Measurements from ENCODE around the gene IFNL3.

IFNL3 gene

GRCh38 chr19:39200066-39200802 lies 44.6 kb downstream of the IFNL3 start:
- peaks cover 62% of the 10 kb centered on the region for H3K27me3 ChIP-seq (ENCODE audit: insufficient read depth, poor library complexity, severe bottlenecking)
- no peak overlapping the region for H3K4me3 ChIP-seq (replicated peaks; ENCODE audit: insufficient read depth, low read length)
- H3K27ac ChIP-seq (replicated peaks) = no peak overlapping the region
- DNase-seq (ENCODE audit: low read depth in 1 of 2, low spot score in 1 of 2) = no peak
- no peak for TF ChIP-seq CTCF (IDR thresholded peaks at IDR 0.05; ENCODE audit: insufficient read depth, low read length)
- TF ChIP-seq POLR2AphosphoS5 (IDR thresholded peaks at IDR 0.05; ENCODE audit: low read depth) = no peak
- TF ChIP-seq SPI1 (IDR thresholded peaks at IDR 0.05; ENCODE audit: borderline replicate concordance, low read depth) = no peak
- TF ChIP-seq REST (IDR thresholded peaks at IDR 0.05; ENCODE audit: insufficient replicate concordance, low read depth) = no peak
- TF ChIP-seq GABPA (IDR thresholded peaks at IDR 0.05; ENCODE audit: low read depth) = no peak

- Histone ChIP-seq H3K4me3 (replicated peaks; ENCODE audit: insufficient read depth, low read length) (no peak overlapping the region), H3K27me3 (ENCODE audit: insufficient read depth, poor library complexity, severe bottlenecking) (peaks cover 59% of the 10 kb centered on the region), H3K27ac (replicated peaks) (no peak overlapping the region)
- TF ChIP-seq REST (IDR thresholded peaks at IDR 0.05; ENCODE audit: insufficient replicate concordance, low read depth) = no peak
- TF ChIP-seq POLR2AphosphoS5 (IDR thresholded peaks at IDR 0.05; ENCODE audit: low read depth) = no peak
- TF ChIP-seq GABPA (IDR thresholded peaks at IDR 0.05; ENCODE audit: low read depth) = no peak
- TF ChIP-seq SPI1 (IDR thresholded peaks at IDR 0.05; ENCODE audit: borderline replicate concordance, low read depth) = no peak
- no peak for TF ChIP-seq CTCF (IDR thresholded peaks at IDR 0.05; ENCODE audit: insufficient read depth, low read length)
- no peak for DNase-seq (ENCODE audit: low read depth in 1 of 2, low spot score in 1 of 2)
Observed at GRCh38 chr19:39199025-39199424, 45.8 kb downstream of the IFNL3 start.

GRCh38 chr19:39197808-39198207 lies 47.0 kb downstream of the IFNL3 start:
- no peak for DNase-seq (ENCODE audit: low read depth in 1 of 2, low spot score in 1 of 2)
- Histone ChIP-seq H3K4me3 (replicated peaks; ENCODE audit: insufficient read depth, low read length) (no peak overlapping the region), H3K27ac (replicated peaks) (no peak overlapping the region), H3K27me3 (ENCODE audit: insufficient read depth, poor library complexity, severe bottlenecking) (peaks cover 48% of the 10 kb centered on the region)
- TF ChIP-seq GABPA (IDR thresholded peaks at IDR 0.05; ENCODE audit: low read depth) (no peak), POLR2AphosphoS5 (IDR thresholded peaks at IDR 0.05; ENCODE audit: low read depth) (no peak), SPI1 (IDR thresholded peaks at IDR 0.05; ENCODE audit: borderline replicate concordance, low read depth) (no peak)

- DNase-seq (ENCODE audit: low read depth in 1 of 2, low spot score in 1 of 2) = no peak
- Histone ChIP-seq H3K27me3 (ENCODE audit: insufficient read depth, poor library complexity, severe bottlenecking) (peaks cover 46% of the 10 kb centered on the region), H3K4me3 (replicated peaks; ENCODE audit: insufficient read depth, low read length) (no peak within 1 kb of the TSS), H3K27ac (replicated peaks) (no peak within 1 kb of the TSS)
- no peak for TF ChIP-seq REST (IDR thresholded peaks at IDR 0.05; ENCODE audit: insufficient replicate concordance, low read depth)
- TF ChIP-seq SPI1 (IDR thresholded peaks at IDR 0.05; ENCODE audit: borderline replicate concordance, low read depth) = no peak; the same call in 1 of the 2 replicates
- no peak for TF ChIP-seq CTCF (IDR thresholded peaks at IDR 0.05; ENCODE audit: insufficient read depth, low read length)
- no peak for TF ChIP-seq POLR2AphosphoS5 (IDR thresholded peaks at IDR 0.05; ENCODE audit: low read depth)
- no peak for TF ChIP-seq GABPA (IDR thresholded peaks at IDR 0.05; ENCODE audit: low read depth)
Observed at GRCh38 chr19:39196860-39197562, 47.8 kb downstream of the IFNL3 start, which contains the start of gene NCCRP1. Gene NCCRP1, plus strand, starts transcription at chr19:39196964. Its CDS starts 19 bp downstream, at chr19:39196983.

All from HL-60 (cell line).